ENCODE measurements around the gene NKPD1. TPM values are rescaled to one million over a fixed set of nuclear protein-coding genes. Genes with fewer than 3 reads are reported as not detected.

NKPD1 gene
- total RNA-seq, 2 donors from 2014 or later = 0.49 to 0.81 TPM

DNA sequence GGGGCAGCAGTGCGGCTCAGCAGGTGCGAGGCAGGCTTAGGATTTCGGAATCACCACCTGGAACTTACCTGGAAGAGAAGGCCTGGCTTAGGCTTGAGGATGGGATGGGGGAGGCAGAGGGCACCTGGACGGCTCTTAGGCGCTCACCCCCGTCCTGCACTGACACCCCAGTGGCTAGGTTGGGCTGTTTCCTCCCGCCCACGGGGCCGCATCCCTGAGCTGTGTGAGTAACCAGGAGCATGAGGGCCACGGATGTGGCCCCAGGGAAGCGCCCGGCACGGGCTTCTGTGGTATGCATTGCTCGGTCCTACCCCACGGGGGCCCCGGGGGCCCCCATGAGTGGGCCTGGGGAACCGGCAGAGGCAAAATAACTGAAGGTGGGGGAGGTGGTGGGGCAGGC lies 2.4 kb upstream of the NKPD1 start:
- no peaks in the 10 kb centered on the region for H3K9me3 ChIP-seq
- ATAC-seq (ENCODE audit: insufficient number of reproducible peaks, low FRiP score, low read depth) (no peak), DNase-seq (ENCODE audit: low spot score) (no peak)
- H3K27me3 ChIP-seq (replicated peaks; ENCODE audit: insufficient read depth) = no peaks in the 10 kb centered on the region
- H3K36me3 ChIP-seq = no peaks in the 10 kb centered on the region
- H3K4me3 ChIP-seq = no peak overlapping the region
- H3K4me1 ChIP-seq (ENCODE audit: control insufficient read depth in 1 of 2, low read depth in 2 of 2) = no peaks in the 10 kb centered on the region
- TF ChIP-seq, protein P1, sequence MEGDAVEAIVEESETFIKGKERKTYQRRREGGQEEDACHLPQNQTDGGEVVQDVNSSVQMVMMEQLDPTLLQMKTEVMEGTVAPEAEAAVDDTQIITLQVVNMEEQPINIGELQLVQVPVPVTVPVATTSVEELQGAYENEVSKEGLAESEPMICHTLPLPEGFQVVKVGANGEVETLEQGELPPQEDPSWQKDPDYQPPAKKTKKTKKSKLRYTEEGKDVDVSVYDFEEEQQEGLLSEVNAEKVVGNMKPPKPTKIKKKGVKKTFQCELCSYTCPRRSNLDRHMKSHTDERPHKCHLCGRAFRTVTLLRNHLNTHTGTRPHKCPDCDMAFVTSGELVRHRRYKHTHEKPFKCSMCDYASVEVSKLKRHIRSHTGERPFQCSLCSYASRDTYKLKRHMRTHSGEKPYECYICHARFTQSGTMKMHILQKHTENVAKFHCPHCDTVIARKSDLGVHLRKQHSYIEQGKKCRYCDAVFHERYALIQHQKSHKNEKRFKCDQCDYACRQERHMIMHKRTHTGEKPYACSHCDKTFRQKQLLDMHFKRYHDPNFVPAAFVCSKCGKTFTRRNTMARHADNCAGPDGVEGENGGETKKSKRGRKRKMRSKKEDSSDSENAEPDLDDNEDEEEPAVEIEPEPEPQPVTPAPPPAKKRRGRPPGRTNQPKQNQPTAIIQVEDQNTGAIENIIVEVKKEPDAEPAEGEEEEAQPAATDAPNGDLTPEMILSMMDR (IDR thresholded peaks at IDR 0.05) = no peak
- H3K27ac ChIP-seq = no peak overlapping the region

DNA sequence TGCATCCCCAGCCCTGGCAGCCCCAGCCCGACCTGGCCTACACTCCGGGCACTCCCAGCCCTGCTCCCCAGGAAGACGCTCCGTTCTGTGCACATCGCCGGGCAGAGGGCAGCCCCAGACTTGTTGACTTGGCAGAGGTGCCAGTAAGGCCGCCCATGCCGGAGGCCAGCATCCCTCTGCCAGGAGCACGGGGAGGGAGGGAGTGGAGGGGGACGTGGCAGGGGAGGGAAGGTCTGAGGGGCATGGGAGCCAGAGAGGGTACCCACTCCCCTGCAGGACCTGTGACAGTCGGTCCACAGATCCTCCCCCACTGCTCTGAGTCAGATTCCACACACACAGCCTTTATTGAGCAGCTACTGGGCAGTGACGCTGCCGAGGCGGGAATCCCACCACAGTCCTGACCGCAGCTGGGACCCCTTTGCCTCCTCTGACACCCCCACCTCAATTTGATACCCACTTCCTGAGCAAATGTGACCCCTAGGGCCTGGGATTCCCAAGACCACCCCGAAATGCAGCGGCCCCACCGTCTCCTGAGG lies 1.9 kb upstream of the NKPD1 start:
- DNase-seq (ENCODE audit: low spot score) = no peak
- H3K36me3 ChIP-seq = no peaks in the 10 kb centered on the region
- H3K27me3 ChIP-seq (replicated peaks; ENCODE audit: insufficient read depth) = no peaks in the 10 kb centered on the region
- no peak overlapping the region for H3K27ac ChIP-seq
- H3K4me3 ChIP-seq = no peak overlapping the region
- TF ChIP-seq, protein P1 (IDR thresholded peaks at IDR 0.05) = no peak
- no peak for ATAC-seq (ENCODE audit: insufficient number of reproducible peaks, low FRiP score, low read depth)
- H3K9me3 ChIP-seq = no peaks in the 10 kb centered on the region
- no peaks in the 10 kb centered on the region for H3K4me1 ChIP-seq (ENCODE audit: control insufficient read depth in 1 of 2, low read depth in 2 of 2)

DNA sequence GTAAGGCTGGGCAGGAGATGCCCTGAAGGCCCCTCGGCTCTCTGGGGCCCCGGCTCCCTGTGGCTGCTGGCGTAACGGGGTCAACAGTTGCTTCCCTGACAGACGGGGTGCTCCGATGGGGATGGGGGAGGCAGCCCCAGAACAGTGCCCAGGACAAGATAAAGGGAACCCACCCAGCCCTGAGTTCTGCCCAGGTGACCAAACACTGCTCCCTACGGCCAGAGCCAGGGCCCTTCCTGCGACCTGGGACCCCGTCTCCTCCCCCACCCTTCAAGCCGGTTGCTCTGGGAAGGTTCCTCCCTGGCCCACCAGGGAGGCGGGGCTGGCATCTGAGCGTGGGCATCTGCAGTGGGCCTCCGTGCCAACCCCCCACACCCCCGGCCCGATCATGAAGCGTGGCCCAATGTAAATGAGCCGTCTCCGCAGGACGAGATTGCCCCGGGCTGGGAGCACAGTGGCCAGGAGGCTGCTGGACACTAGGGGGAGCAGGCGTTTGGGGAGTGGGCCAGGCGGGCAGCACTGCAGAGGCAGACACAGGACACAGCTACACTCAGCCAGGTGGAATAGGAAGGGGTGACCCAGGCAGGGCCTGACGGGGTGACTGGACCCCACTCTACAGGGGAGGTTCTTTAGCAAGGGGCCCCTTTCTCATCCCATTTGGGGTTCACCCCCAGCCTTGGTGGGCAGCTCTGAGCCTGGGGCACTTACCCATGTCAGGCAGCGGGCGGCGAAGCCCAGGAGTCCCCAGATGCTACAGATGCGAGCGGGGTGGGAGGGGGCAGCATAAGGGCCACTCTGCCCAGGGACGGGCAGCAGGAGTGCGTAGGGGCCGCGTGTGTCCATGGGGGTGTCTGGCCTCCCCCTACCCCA lies 1.2 kb upstream of the NKPD1 start:
- ATAC-seq (ENCODE audit: insufficient number of reproducible peaks, low FRiP score, low read depth) (no peak), DNase-seq (ENCODE audit: low spot score) (no peak)
- no peaks in the 10 kb centered on the region for H3K4me1 ChIP-seq (ENCODE audit: control insufficient read depth in 1 of 2, low read depth in 2 of 2)
- H3K27ac ChIP-seq = no peak overlapping the region
- H3K27me3 ChIP-seq (replicated peaks; ENCODE audit: insufficient read depth) = no peaks in the 10 kb centered on the region
- no peak overlapping the region for H3K4me3 ChIP-seq
- no peaks in the 10 kb centered on the region for H3K9me3 ChIP-seq
- TF ChIP-seq, protein P1 (IDR thresholded peaks at IDR 0.05) = no peak
- H3K36me3 ChIP-seq = no peaks in the 10 kb centered on the region

DNA sequence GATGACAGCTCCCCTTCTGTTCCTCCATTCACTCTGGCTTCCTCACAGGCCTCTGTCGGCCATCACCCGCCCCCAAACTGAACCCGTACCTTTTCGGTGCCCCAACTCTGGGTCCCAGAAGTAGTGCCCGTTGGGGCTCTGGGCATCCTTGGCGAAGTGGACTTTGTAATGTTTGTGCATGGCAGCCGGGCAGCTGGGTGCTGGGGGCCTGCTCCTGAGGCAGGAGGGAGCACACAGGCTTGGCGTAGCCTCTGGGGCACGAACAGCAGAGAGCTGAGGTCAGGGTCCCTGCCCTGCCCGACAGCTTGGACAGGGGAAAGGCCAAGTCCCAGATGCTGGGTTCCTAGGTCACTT lies 834 bp downstream of the NKPD1 start:
- Histone ChIP-seq H3K27ac (no peak overlapping the region), H3K27me3 (replicated peaks; ENCODE audit: insufficient read depth) (no peaks in the 10 kb centered on the region), H3K36me3 (no peaks in the 10 kb centered on the region), H3K4me3 (no peak overlapping the region), H3K4me1 (ENCODE audit: control insufficient read depth in 1 of 2, low read depth in 2 of 2) (no peaks in the 10 kb centered on the region), H3K9me3 (no peaks in the 10 kb centered on the region)
- no peak for ATAC-seq (ENCODE audit: insufficient number of reproducible peaks, low FRiP score, low read depth)
- TF ChIP-seq, protein P1 (IDR thresholded peaks at IDR 0.05) = no peak
- DNase-seq (ENCODE audit: low spot score) = no peak

- H3K4me1 ChIP-seq (ENCODE audit: control insufficient read depth in 1 of 2, low read depth in 2 of 2) = no peaks in the 10 kb centered on the region
- H3K27me3 ChIP-seq (replicated peaks; ENCODE audit: insufficient read depth) = no peaks in the 10 kb centered on the region
- TF ChIP-seq, protein P1 (IDR thresholded peaks at IDR 0.05) = no peak
- DNase-seq (ENCODE audit: low spot score) (no peak), ATAC-seq (ENCODE audit: insufficient number of reproducible peaks, low FRiP score, low read depth) (no peak)
- H3K4me3 ChIP-seq = no peak overlapping the region
- no peaks in the 10 kb centered on the region for H3K36me3 ChIP-seq
- no peaks in the 10 kb centered on the region for H3K9me3 ChIP-seq
- H3K27ac ChIP-seq = no peak overlapping the region
Measured at GRCh38 chr19:45159210-45159970, 1.4 kb downstream of the NKPD1 start.

Data from thoracic aorta (tissue), 2 donors.